Activated T-cell treated with anti-CD3 and anti-CD28 coated beads for 4 hours (primary cell): ENCODE results near the gene DIDO1.

ENCODE experiments used
- DNase-seq: peaks from one replicate; pipeline ENCODE4 v3.0.0-alpha.2; 2020

Gene DIDO1

DNA sequence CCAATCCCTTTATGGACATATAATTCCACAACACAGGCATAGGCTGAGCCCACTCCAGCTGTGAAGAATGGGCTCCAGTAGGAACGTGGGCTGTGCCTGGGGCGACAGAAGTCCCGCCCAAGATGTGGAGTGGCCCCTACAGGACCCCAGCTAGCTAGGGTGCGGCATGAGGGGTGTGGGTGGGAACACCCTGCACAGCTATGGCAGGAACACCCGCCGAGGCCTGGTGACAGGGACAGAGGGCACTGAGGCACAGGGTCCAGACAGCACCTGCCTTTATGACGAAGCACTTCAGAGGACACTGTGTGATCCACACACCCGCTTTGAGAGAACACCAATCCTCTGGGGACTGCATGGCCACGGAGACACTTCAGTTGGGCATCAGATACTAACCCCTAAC lies 36.4 kb downstream of the DIDO1 start:
- DNase-seq = no peak

- DNase-seq = no peak
Observed at GRCh38 chr20:62889411-62889810, 36.9 kb downstream of the DIDO1 start.

GRCh38 chr20:62888910-62889309 lies 37.4 kb downstream of the DIDO1 start:
- DNase-seq = no peak

DNA sequence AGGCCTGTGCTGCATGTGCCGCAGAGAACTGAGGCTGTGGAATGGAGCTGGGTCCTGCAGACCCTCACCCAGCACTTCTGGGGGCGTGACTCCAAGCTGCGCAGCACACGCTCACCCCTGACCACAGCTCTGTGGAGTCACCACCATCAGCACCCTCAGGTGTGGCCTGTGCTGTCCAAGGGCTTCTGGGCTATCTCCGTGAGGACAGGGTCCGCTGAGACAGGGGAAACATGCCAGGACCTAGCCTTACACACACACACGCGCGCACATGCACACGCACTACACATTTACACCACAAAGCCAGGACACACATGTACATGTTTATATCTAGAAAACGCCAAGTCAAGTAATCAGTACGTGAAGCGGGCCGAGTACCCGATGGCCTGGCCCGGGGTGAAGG lies 37.9 kb downstream of the DIDO1 start:
- no peak for DNase-seq

DNA sequence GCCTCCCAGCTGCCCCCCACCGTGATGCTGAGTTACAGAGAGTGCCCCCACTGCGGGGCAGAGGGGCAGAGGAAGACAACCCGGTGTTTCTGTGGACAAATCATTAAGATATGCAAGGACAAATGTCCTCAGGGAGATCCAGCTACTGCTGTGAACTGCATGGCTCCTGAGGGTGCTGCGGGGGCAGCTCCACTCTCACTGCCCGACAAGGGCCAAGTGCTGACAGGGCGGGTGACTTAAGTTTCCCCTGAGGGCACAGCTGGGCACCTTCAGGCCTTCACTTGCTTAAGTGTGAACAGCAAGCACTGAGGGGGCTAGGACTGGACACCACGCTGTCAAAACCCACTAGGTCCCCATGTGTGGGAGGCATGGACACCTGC lies 38.5 kb downstream of the DIDO1 start:
- no peak for DNase-seq

DNA sequence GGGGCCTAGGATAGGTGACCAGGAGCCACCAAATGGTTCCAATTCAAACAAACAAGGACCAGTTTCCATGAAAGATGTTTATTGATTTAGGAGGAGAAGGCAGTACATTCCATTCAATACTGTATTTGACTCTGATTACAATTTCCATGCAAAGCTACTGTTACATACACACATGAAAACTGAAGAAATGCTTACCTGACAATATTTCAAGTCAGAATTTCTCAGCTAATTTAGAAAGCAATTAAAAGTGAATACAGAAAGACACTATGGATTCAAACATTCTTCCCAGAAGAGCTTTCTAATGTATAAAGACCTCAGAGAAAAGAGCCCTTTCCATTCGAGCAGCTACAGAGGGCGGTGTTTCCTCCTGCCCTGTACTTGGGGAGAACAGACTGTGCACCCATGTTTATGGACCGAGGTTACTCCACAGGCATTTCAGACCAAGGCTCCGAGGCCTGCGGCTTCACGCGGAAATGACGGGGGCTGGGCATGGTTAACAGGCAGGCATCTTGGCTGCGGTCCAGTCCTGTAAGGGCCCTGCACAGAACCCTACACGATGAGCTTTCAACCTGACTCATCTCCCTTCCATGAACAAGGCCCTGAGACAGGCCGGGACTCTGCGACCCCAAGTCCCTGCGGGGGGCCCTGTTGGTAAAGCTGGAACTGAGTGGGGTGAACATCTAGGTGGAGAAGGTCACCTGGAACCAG lies 39.0 kb downstream of the DIDO1 start:
- no peak for DNase-seq

DNA sequence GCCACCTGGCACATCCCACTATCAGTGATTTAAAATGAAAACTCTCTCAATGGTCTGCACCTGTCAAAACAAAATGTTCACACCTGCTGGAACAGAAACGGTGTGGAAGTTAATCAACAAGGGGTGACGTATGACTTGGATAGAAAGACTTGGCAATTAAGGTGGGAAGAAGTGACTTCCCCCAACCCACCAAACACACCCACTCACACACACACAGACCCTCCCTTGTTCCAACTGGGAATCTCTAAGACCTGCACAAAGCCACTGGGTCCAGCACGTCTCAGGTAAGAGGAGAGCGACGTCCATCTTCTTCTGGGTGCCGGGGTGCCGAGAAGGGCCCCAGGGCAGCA lies 39.6 kb downstream of the DIDO1 start:
- no peak for DNase-seq

GRCh38 chr20:62885896-62886708 lies 40.2 kb downstream of the DIDO1 start:
- DNase-seq = no peak

GRCh38 chr20:62885046-62885895 lies 41.0 kb downstream of the DIDO1 start:
- DNase-seq = no peak

DNA sequence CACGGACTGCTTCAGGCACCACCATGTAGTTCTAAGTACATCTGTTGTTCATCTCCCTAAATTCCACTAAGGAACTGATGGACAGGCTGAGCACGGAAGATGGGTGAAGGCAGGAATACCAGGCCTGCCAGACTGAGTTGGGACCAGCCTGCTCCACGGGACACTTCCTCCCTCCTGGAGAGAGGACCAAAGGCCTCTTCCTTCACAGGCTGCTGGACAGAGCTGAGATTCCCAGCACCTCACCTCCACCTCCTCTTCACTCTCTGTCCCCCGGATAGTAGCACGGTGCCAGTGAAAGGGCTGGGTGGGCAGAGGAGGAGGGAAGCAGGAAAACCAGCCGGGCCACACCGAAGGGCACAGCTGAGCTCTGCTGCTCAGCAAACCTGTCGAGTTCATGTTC lies 41.7 kb downstream of the DIDO1 start:
- DNase-seq = no peak

- DNase-seq = no peak
Observed at GRCh38 chr20:62882426-62882825, 43.9 kb downstream of the DIDO1 start.

GRCh38 chr20:62881662-62882395 lies 44.5 kb downstream of the DIDO1 start:
- no peak for DNase-seq

DNA sequence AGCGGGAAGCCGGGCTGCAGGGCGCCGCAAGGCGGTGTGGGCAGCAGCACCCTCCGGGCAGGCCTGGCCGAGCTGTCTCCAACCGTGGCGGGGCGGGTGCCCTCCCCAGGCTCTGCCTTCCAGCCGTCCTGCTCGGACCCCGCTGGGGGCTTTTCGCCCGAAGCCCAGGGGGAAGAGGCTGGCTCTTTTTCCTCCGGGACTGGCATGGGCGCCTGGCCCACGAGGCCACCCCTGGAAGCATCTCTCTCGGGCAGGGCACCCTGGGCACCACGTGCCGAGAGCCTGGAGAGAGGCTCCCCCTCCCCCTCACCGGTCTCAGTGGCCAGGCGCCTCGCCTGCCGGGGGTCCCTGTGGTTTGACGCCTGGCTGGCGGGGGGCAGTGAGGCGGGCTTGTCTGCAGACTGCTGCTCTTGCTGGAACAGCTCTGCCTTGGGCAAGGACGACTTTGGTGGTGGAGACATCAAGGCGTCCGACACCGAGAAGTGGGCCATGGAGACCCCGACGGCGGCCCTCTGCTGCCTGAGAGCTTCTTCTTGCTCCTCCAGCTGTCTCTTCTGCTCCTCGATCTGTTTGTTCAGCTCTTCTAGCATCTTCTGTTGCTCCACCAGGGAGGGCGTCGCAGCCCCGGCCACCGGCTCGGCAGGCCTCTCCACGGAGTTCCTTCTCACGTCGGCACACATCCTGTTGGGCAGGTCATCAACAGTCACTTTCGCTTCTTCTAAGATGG lies 45.2 kb downstream of the DIDO1 start:
- no peak for DNase-seq

DNA sequence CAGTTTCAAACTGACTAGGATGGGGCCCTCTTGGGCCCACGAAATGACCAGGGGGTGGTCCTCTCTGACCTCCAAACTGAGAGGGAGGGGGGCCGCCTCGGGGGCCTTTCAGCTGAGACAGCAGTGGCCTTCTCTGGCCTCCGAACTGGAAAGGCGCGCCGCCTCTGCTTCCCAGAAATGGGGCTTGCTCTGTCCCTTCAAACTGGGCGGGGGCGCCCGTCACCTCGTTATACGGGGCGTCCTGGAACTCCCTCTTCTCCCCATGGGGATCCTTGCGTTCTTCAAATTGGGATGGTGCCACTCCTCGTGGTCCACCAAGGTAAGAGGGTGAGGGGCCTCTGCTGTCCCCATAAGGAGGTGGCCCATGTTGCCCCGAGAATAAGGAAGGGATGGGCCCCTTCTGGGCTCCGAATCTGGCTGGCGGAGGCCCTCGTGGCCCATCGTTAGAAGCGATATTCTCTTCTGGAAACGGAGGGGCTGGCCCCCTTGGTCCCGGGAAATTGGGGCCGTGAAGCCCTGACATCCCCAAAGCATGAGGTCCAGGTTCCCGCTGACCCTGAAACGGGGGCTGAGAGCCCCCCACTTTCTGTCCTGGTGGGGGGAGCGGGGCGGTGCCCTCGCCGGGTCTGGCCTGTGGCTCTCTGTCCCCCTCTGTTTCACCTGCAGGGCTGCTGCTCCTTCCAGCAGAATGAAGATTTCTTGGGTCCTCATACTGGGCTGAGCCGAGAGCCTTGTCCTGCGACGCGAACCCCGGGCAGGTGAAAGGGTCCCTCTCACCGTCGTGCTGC lies 46.0 kb downstream of the DIDO1 start:
- no peak for DNase-seq

DNA sequence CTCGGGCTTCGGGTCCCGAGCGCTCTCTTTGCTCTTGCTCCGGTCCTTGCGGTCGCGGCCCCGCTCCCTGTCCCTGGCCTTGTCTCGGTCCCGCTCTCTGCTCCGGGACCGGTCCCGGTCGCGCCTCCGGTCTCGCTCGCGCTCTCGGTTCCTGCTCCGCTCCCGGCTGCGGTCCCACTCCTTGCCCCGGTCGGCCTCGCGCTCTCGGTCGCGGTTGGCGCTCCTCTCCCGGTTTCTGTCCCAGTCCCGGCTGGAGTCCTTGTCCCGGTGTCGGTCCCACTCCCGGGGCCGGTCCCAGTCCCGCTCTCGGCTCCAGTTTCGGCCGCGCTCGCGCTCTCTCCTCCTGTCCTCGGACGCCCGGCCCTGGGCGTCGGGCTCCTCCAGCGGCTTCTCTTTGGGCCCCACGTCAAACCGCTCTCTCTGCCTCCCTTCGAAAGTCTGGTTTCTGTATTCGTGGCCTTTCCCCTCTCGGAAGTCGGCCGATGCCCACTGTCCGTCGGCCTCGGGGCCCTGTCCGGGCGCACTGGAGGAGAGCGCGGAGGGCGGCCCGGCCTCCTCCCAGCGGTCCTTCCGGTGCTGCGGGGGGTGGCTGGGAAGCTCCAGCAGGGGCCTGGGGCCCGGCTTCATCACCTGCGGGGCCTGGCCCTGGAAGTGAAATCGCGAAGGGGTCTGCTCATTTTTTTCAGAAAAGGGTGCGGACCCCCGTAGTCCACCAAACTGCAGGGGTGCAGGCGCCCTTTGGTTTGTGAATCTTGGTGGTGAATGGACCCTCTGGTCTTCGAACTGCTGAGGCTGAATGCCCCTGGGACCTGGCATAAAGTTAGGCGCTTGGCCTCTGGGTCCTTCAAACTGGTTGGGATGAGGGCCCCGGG lies 46.8 kb downstream of the DIDO1 start:
- DNase-seq = no peak

GRCh38 chr20:62878244-62879038 lies 47.9 kb downstream of the DIDO1 start:
- no peak for DNase-seq

DNA sequence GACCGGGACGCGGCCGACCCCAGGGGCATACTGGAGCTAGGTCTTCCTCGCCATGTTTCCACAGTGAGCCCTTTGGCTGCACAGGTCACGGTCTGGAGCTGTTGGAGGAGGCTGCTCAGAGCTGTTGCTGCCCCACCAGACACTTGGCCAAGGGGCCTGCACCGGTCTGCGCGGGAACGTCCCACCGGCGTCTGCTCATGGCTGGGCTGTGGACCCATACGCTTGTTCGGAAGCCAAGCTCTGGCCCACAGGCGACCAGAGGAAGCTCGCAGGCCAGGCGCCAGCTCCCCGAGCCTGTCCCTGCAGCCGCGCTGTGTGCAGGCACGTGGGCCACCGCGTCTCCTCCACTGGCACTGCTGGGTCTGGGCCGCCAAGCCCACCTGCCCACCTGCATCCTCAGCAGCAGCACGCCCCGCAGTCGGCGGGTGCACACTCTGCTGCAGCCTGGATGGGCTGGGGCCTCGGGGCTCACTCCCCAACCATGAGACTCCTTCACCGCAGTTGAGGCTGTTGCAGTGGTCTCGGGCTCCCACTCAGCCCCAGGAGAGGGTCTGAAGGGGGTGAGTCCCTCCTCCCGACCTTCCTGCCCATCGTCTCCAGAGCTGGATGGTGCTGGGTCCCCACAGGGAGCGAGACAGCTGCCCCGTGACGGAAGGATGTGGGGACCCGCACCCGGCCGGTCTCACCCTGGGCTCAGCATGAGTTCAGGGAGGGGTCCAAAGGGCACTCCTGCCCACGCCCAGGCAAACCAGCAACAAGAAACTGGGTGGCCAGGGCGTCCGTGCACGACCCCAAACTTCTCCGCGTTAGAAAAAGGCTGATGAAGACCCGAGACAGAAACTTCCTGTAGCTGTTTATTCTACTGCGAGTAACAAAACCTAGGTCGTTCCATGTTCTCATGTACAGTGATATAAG lies 49.1 kb downstream of the DIDO1 start:
- DNase-seq = no peak

- no peak for DNase-seq
Observed at GRCh38 chr20:62876501-62876901, 49.8 kb downstream of the DIDO1 start.
